ENCODE results near the gene CBX8.

DNA sequence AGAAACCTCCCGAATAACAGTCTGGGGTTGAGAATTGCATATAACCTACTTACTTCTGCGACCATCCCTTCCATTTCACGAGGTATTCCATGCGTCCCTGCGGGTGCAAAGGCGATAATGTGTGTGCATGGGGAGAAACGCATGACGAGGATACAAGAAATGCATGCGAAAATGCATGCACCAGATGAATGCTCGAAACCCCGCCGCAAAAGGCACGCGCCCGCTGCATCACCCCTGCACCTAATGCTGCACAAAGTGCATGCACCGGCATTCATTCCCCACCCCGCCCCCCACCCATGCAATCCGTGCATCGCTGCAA, 474 bp downstream of the CBX8 start:
- TF ChIP-seq, protein P1, sequence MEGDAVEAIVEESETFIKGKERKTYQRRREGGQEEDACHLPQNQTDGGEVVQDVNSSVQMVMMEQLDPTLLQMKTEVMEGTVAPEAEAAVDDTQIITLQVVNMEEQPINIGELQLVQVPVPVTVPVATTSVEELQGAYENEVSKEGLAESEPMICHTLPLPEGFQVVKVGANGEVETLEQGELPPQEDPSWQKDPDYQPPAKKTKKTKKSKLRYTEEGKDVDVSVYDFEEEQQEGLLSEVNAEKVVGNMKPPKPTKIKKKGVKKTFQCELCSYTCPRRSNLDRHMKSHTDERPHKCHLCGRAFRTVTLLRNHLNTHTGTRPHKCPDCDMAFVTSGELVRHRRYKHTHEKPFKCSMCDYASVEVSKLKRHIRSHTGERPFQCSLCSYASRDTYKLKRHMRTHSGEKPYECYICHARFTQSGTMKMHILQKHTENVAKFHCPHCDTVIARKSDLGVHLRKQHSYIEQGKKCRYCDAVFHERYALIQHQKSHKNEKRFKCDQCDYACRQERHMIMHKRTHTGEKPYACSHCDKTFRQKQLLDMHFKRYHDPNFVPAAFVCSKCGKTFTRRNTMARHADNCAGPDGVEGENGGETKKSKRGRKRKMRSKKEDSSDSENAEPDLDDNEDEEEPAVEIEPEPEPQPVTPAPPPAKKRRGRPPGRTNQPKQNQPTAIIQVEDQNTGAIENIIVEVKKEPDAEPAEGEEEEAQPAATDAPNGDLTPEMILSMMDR (IDR thresholded peaks at IDR 0.05) = no peak
- no peak for TF ChIP-seq POLR2A (IDR thresholded peaks at IDR 0.05)

Measured in thyroid gland (tissue), 4 donors.